PC-9 (cell line): Measurements from ENCODE around the gene GRIN3A. TPM values are rescaled to one million over a fixed set of nuclear protein-coding genes. Genes with fewer than 3 reads are reported as not detected.

Source experiments
- BruUV-seq: library from RNA; stranded (reverse); fragments of 400-500 nt; replicated peaks from 2 replicates; lab custom pipeline; 2021; lab: Mats Ljungman, UMichigan
- CTCF ChIA-PET: fragments of 300-600 bp; sonication (Branson Sonifier 250); formaldehyde crosslinking; loops from one replicate; lab custom pipeline; 2022; ENCODE audit warnings: antibody characterized with exemption; lab: Charles Lee
- POLR2A ChIA-PET: fragments of 300-600 bp; sonication (Branson Sonifier 250); formaldehyde crosslinking; loops from one replicate; lab custom pipeline; 2022; ENCODE audit warnings: antibody characterized with exemption; ENCODE audit not compliant: unreplicated experiment; lab: Charles Lee
- DNase-seq, 2 experiments: peaks; one replicate each; pipeline versions ENCODE4 v3.0.0 to v3.0.0-alpha.2; 2015 to 2022; ENCODE audit warnings: mixed read lengths in 1 of 2
- H2AFZ ChIP-seq: fragments of 200-600 bp; sonication (generic); 2 replicates; pipeline ENCODE4 v1.8.1; 2017; ENCODE audit warnings: antibody characterized with exemption
- H3F3A ChIP-seq: fragments of 200-600 bp; sonication (generic); 2 replicates; pipeline ENCODE4 v1.8.1; 2017; ENCODE audit warnings: antibody characterized with exemption, mild to moderate bottlenecking, low read depth; ENCODE audit not compliant: insufficient read depth
- H3K27ac ChIP-seq: fragments of 200-600 bp; sonication (generic); 2 replicates; pipeline ENCODE4 v1.6.1; 2016; ENCODE audit warnings: mixed run types
- H3K27me3 ChIP-seq: fragments of 200-600 bp; sonication (generic); 2 replicates; pipeline ENCODE4 v1.6.1; 2016; ENCODE audit warnings: low read depth, mixed run types; ENCODE audit not compliant: insufficient read depth
- H3K36me3 ChIP-seq: fragments of 200-600 bp; sonication (generic); 2 replicates; pipeline ENCODE4 v1.6.1; 2016; ENCODE audit warnings: low read depth, mixed run types
- H3K4me1 ChIP-seq: fragments of 200-600 bp; sonication (generic); replicated peaks from 2 replicates; pipeline ENCODE4 v1.6.1; 2016; ENCODE audit warnings: mixed run types; ENCODE audit not compliant: insufficient read depth
- H3K4me2 ChIP-seq: fragments of 200-600 bp; sonication (generic); 2 replicates; pipeline ENCODE4 v1.6.1; 2017; ENCODE audit warnings: mixed run types
- H3K4me3 ChIP-seq: fragments of 200-600 bp; sonication (generic); 2 replicates; pipeline ENCODE4 v1.6.1; 2016; ENCODE audit warnings: mixed run types
- H3K79me2 ChIP-seq: fragments of 200-600 bp; sonication (generic); 2 replicates; pipeline ENCODE4 v1.6.1; 2017; ENCODE audit warnings: low read depth, mixed run types
- H3K9me2 ChIP-seq: fragments of 200-600 bp; sonication (generic); 2 replicates; pipeline ENCODE4 v1.8.1; 2017; ENCODE audit warnings: mild to moderate bottlenecking; ENCODE audit not compliant: insufficient read depth
- H3K9me3 ChIP-seq: fragments of 200-600 bp; sonication (generic); 2 replicates; pipeline ENCODE4 v1.8.1; 2016; ENCODE audit warnings: low read depth; ENCODE audit not compliant: insufficient read depth
- H4K20me1 ChIP-seq: fragments of 200-600 bp; sonication (generic); 2 replicates; pipeline ENCODE4 v1.8.1; 2017; ENCODE audit not compliant: insufficient read depth
- CTCF ChIP-seq: fragments of 200-600 bp; sonication (generic); conservative IDR thresholded peaks from 2 replicates; pipeline ENCODE4 v1.6.1; 2017; ENCODE audit warnings: mixed run types, antibody characterized with exemption, mild to moderate bottlenecking, moderate library complexity
- EZH2 ChIP-seq: fragments of 200-600 bp; sonication (generic); IDR thresholded peaks from 2 replicates; pipeline ENCODE4 v1.8.0; 2017; ENCODE audit warnings: antibody characterized with exemption, low read depth
- intact Hi-C: fragments of 100-400 bp; cut with micrococcal nuclease; formaldehyde crosslinking; loops from one replicate; pipeline ENCODE4 v1.10.0; 2022; ENCODE audit not compliant: unreplicated experiment
- total RNA-seq: library from RNA; stranded (reverse); gene quantifications from 2 replicates; pipeline ENCODE4 v1.2.3, GENCODE V29; 2021

GRIN3A gene
- total RNA-seq, 1 experiment from 2014 or later = not detected

DNA sequence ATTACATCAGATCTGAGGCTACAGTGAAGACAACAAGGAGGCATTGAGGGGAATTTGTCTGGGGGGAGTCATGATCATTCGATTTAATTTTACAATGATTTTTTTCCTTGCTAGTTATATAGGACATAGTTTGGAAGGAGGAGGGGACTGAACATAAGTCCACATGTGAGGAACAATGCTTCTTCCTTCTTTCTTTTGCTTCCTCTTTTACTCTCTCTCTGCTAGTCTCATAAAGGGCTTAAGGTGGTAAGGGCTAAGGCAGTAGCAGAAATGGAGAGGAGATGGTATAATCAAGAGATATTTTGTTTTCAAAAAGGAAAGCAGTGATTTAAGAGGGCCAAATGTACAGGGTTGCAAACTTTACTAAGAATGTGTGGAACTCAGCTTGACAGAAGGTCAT is 64.3 kb downstream of the GRIN3A start:
- no TSS peak for BruUV-seq
- no peaks in the 10 kb centered on the region for H4K20me1 ChIP-seq
- H3K4me1 ChIP-seq = no peaks in the 10 kb centered on the region
- no peak for DNase-seq
- no peaks in the 10 kb centered on the region for H3K9me3 ChIP-seq
- TF ChIP-seq CTCF (no peak), EZH2 (no peak)
- no peaks in the 10 kb centered on the region for H3K27me3 ChIP-seq
- H2AFZ ChIP-seq = no peak overlapping the region
- intact Hi-C loops = no loop called here
- no peaks in the 10 kb centered on the region for H3K9me2 ChIP-seq
- H3K36me3 ChIP-seq = no peaks in the 10 kb centered on the region
- H3F3A ChIP-seq = no peaks in the 10 kb centered on the region
- H3K27ac ChIP-seq = no peak overlapping the region
- H3K4me2 ChIP-seq = no peak overlapping the region
- no peaks in the 10 kb centered on the region for H3K79me2 ChIP-seq
- H3K4me3 ChIP-seq = no peak overlapping the region
- POLR2A ChIA-PET = no interaction called here
- CTCF ChIA-PET = no interaction called here

DNA sequence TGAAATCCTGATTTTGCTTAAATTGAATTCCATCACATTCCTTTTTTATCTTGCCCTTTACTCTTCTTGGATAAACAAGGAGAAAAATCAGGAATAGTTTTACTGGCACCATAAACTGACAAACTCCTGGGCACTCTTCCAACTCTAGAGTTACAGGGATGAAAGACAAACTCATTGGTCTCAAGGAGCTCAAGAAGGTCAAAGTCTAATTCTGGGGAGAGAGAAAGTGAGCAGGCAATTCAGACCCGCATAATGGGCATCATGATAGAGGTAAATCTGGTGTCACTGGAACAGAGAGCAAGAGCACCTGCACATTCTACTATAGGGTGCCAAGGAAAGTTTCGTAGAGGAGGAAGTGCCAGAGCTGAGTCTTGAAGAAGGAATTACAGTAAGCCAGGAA is 64.8 kb downstream of the GRIN3A start:
- Histone ChIP-seq H3K27me3 (no peaks in the 10 kb centered on the region), H3K4me1 (no peaks in the 10 kb centered on the region), H3K4me2 (no peak overlapping the region), H3K79me2 (no peaks in the 10 kb centered on the region), H3F3A (no peaks in the 10 kb centered on the region), H4K20me1 (no peaks in the 10 kb centered on the region), H3K36me3 (no peaks in the 10 kb centered on the region), H3K9me2 (no peaks in the 10 kb centered on the region), H3K4me3 (no peak overlapping the region), H3K27ac (no peak overlapping the region), H3K9me3 (no peaks in the 10 kb centered on the region), H2AFZ (no peak overlapping the region)
- intact Hi-C loops = no loop called here
- BruUV-seq = no TSS peak
- POLR2A ChIA-PET = no interaction called here
- CTCF ChIA-PET = no interaction called here
- TF ChIP-seq CTCF (no peak), EZH2 (no peak)
- DNase-seq = no peak

DNA sequence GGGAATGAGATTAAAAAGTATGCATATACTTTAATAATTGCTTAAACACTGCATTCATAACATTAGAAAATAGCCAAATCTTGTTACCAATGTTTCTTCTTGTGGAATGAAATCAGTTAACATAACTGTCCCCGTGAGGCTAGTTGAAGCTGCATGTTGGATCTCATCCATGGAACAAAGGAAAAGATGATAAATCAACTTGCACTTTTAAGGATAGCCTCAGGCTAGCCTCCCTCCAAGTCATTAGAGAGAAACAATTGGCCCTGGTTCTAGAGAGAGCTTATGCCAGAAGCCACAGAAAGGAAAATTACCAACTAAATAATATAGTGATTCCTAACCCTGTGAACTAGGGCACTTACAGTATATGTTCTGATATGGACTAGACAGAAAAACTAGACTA is 66.9 kb downstream of the GRIN3A start:
- POLR2A ChIA-PET = no interaction called here
- intact Hi-C loops = no loop called here
- TF ChIP-seq CTCF = no peak
- TF ChIP-seq EZH2 = no peak
- no peak for DNase-seq
- CTCF ChIA-PET = no interaction called here
- H4K20me1 ChIP-seq = no peaks in the 10 kb centered on the region
- BruUV-seq = no TSS peak
- no peaks in the 10 kb centered on the region for H3K36me3 ChIP-seq
- H3K9me3 ChIP-seq = no peaks in the 10 kb centered on the region
- H3K4me3 ChIP-seq = no peak overlapping the region
- H3K27me3 ChIP-seq = no peaks in the 10 kb centered on the region
- no peaks in the 10 kb centered on the region for H3K4me1 ChIP-seq
- no peak overlapping the region for H3K4me2 ChIP-seq
- no peaks in the 10 kb centered on the region for H3K9me2 ChIP-seq
- no peaks in the 10 kb centered on the region for H3K79me2 ChIP-seq
- no peak overlapping the region for H3K27ac ChIP-seq
- H3F3A ChIP-seq = no peaks in the 10 kb centered on the region
- H2AFZ ChIP-seq = no peak overlapping the region
